Islet precursor cell (in vitro differentiated cells): ENCODE results near the gene EGFR.

ENCODE experiments used
- DNase-seq: peaks from one replicate; pipeline ENCODE4 v3.0.0-alpha.2; 2018

Gene EGFR

GRCh38 chr7:55178292-55178862 lies 159.6 kb downstream of the EGFR start:
- DNase-seq = no peak

- peak; percentile 64 for DNase-seq
Observed at GRCh38 chr7:55178863-55179773, 160.3 kb downstream of the EGFR start.

DNA sequence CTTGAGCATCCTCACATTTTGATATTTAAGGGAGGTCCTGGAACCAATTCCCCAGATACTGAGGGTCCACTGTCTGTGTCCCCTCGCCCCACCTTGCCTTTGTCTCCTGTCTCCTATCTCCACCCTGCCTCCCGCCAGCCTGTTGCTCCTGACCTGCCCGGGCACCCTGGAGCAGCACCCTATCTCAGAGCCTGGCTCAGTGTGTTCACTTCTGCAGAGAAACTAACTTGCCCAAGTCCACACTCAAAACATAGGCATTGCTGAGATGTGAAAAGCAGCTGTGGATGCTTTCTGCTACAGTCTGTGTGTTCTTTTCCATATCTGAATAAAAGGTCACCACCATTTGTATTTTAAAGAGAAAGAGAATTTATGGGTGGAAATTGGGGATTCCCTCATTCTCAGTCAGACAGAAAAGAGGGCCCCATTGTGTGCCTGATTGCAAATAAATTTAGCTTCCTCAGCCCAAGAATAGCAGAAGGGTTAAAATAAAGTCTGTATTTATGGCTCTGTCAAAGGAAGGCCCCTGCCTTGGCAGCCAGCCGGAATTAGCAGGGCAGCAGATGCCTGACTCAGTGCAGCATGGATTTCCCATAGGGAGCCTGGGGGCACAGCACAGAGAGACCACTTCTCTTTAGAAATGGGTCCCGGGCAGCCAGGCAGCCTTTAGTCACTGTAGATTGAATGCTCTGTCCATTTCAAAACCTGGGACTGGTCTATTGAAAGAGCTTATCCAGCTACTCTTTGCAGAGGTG lies 161.3 kb downstream of the EGFR start:
- DNase-seq = peak; percentile 60

DNA sequence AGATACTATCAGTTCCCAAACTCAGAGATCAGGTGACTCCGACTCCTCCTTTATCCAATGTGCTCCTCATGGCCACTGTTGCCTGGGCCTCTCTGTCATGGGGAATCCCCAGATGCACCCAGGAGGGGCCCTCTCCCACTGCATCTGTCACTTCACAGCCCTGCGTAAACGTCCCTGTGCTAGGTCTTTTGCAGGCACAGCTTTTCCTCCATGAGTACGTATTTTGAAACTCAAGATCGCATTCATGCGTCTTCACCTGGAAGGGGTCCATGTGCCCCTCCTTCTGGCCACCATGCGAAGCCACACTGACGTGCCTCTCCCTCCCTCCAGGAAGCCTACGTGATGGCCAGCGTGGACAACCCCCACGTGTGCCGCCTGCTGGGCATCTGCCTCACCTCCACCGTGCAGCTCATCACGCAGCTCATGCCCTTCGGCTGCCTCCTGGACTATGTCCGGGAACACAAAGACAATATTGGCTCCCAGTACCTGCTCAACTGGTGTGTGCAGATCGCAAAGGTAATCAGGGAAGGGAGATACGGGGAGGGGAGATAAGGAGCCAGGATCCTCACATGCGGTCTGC lies 162.2 kb downstream of the EGFR start:
- DNase-seq = peak; percentile 45

DNA sequence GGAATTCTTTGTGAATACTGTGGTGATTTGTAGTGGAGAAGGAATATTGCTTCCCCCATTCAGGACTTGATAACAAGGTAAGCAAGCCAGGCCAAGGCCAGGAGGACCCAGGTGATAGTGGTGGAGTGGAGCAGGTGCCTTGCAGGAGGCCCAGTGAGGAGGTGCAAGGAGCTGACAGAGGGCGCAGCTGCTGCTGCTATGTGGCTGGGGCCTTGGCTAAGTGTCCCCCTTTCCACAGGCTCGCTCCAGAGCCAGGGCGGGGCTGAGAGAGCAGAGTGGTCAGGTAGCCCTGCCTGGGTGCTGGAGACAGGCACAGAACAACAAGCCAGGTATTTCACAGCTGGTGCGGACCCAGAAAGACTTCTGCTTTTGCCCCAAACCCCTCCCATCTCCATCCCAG lies 162.9 kb downstream of the EGFR start:
- peak; percentile 46 for DNase-seq

DNA sequence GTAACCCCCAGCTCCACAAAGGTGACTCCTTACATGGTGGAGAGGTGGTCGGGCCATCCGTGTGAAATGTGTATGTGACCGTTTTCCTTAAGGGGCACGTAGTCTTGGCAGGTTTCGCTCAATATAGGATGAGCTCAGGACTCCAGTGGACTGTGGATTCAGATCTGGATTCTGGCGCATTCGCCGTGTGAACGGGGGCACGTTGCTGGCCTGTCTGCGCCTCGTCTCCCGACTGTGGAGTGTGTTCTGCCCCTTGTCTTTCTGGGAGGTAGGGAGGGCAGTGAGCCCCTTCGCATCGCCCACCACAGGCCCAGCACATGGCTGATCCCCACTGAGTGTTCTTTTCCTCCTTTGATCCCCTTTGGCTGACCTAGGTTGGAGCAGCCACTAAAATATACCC lies 165.1 kb downstream of the EGFR start:
- peak; percentile 23 for DNase-seq

DNA sequence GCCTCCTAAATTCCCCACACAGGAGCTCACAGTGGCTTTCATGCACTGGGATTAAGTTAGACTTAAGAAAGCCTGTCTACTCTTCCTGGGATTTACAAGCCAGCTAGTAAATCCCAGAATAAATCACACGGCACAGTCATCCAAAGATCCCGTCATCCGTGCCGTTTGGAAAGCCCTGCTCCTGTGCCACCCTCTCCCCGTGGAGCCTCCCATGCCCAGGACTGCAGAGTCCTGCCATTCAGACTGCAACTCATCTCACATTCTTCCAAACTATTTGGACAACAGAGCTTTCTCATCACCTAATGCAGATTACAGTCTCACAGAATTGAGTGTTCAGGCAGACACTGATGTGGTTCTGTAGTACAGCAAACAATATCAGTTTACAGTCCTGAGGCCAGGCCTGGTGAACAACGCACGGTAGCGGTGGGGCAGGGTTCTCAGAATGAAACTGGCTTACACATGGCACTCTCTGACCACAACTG lies 166.5 kb downstream of the EGFR start:
- DNase-seq = peak; percentile 51

DNA sequence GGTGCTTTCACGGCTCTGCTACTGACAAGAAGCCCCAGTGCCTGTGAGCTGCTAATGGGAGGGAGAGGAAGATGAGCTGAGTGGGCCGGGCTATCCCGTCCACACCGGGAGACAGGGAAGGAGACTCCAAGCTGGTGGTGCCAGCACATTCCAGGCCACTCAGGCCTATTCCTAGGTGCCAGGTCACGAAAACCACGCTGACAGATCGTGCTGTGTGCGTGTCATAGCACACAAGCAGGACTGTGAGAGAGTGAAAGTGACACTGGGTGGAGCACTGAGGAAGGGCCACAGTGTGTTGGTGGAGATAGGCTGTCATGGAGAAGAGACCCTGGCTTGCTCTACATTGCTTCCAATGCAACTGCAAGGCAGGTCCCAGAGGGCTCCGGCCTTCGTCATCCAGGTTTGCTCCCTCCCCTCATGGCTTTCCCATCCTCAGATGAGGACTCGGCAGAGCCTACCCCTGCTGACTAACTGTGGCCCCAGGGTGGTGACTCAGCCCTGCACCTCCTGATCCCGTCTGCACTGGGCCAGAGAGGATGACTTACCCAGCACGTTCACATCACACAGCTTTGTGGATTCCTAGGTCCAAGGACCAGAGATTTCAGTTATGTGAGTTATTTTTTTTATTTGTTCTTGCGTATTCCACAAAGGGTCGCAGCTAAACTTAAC lies 167.3 kb downstream of the EGFR start:
- peak; percentile 97 for DNase-seq

- peak; percentile 17 for DNase-seq
Observed at GRCh38 chr7:55187701-55188491, 169.1 kb downstream of the EGFR start.

GRCh38 chr7:55188590-55189138 lies 169.8 kb downstream of the EGFR start:
- peak; percentile 38 for DNase-seq

- peak; percentile 21 for DNase-seq
Observed at GRCh38 chr7:55189146-55189766, 170.4 kb downstream of the EGFR start.

DNA sequence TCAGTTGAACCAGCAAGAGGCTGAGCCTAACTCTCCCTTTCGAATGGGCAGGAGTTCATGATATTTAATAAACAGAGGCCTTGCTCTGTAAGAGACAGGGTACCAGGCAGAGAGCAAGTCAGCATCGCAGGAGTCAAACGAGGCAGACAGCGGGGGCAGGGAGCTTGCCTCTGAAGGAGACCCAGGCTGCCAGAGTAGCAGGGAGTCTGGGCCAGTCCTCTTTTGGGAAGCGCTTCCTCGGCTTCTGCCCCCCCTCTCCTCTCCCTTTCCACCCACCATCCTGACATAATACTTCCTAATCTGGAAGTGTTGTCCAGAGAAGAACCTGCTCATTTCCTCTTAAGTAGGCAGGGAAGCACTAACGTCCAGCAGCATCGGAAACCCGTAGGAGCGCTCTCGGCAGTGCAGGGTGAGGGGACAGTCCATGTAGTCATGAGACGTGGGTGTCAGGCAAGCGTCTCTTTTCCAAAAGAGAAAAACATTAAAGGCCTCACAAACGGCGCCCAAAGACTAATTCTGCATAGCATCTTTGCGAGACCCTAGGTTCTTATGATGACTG lies 171.1 kb downstream of the EGFR start:
- peak; percentile 50 for DNase-seq

- peak; percentile 47 for DNase-seq
Observed at GRCh38 chr7:55190511-55191160, 171.8 kb downstream of the EGFR start.

DNA sequence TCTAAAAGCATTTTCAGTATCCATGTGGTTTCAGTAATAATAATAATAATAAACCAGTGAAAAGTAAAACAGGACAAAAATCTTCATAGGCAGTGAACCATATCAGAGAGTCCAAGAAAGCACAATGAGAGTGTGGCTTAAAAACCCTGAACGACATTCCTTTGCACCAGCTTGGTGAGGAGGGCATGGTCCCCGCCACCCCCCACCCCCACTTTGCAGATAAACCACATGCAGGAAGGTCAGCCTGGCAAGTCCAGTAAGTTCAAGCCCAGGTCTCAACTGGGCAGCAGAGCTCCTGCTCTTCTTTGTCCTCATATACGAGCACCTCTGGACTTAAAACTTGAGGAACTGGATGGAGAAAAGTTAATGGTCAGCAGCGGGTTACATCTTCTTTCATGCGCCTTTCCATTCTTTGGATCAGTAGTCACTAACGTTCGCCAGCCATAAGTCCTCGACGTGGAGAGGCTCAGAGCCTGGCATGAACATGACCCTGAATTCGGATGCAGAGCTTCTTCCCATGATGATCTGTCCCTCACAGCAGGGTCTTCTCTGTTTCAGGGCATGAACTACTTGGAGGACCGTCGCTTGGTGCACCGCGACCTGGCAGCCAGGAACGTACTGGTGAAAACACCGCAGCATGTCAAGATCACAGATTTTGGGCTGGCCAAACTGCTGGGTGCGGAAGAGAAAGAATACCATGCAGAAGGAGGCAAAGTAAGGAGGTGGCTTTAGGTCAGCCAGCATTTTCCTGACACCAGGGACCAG lies 172.5 kb downstream of the EGFR start:
- DNase-seq = peak; percentile 4

GRCh38 chr7:55191926-55192692 lies 173.3 kb downstream of the EGFR start:
- DNase-seq = peak; percentile 63

GRCh38 chr7:55192723-55193122 lies 173.9 kb downstream of the EGFR start:
- no peak for DNase-seq

DNA sequence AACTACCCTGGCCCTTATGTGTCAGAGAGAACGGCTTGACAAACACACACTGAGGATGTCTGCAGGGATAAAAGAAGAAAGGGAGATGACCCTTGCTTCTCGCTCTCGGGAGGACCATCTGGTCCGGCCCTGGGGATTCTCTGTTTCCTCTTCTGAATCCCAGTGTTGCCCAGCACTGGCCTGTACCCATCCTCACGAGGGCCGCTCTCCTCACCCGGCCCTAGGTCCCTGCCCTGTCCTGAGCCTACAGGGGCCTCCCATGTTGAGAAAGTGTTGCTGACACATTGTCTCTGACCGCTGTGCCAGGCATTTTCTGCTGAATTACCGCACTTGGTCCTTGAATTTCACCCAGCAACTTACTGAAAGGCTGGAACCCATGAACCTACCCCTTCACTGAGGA lies 174.4 kb downstream of the EGFR start:
- peak; percentile 44 for DNase-seq

DNA sequence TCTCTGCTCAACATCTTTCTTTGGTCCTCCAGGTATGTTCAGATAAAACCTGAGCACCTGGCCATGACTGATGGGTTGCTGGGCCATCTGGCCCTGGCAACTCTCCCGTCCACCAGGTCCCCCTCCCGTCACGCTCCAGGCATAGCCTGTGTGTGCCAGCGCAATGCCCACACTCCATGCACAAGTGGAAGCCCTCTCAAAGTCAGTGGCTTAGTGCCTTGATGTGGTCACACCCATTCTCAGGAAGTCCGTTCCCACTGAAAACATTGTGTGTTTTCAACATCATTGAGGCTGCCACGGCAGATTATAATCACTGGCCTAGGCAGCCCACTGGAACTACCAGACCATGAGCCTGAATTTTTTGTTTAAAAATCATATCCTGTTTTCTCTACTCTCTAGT lies 175.7 kb downstream of the EGFR start:
- peak; percentile 17 for DNase-seq
